Stimulated activated CD8-positive, alpha-beta memory T cell treated with anti-CD3 and anti-CD28 coated beads, Interleukin-7, amount 100 ng/mL, for 24 hours (primary cell): ENCODE results near the gene KRTAP12-3.
"Not testable (repeated sequence)": the region's sequence is repeated elsewhere in the genome, so short reads cannot be mapped to it uniquely, and the experiment has no call there.

Source experiments
- DNase-seq: peaks from one replicate; pipeline ENCODE4 v3.0.0-alpha.2; 2020; ENCODE audit warnings: low read depth

Gene KRTAP12-3

GRCh38 chr21:44627181-44627822 lies 30.4 kb upstream of the KRTAP12-3 start:
- DNase-seq = not testable (repeated sequence)

- not testable (repeated sequence) for DNase-seq
Observed at GRCh38 chr21:44627831-44628233, 29.9 kb upstream of the KRTAP12-3 start.

- no peak for DNase-seq
Observed at GRCh38 chr21:44628707-44629391, 28.9 kb upstream of the KRTAP12-3 start.

- DNase-seq = no peak
Observed at GRCh38 chr21:44630440-44630839, 27.3 kb upstream of the KRTAP12-3 start.

- no peak for DNase-seq
Observed at GRCh38 chr21:44632067-44632466, 25.7 kb upstream of the KRTAP12-3 start.

- no peak for DNase-seq
Observed at GRCh38 chr21:44636209-44637017, 21.3 kb upstream of the KRTAP12-3 start.

- DNase-seq = no peak
Observed at GRCh38 chr21:44637018-44637850, 20.5 kb upstream of the KRTAP12-3 start, which contains the start of gene KRTAP10-10. TSS of gene KRTAP10-10 (plus strand) at chr21:44637356. CDS start at chr21:44637418, 62 bp downstream.

- not testable (repeated sequence) for DNase-seq
Observed at GRCh38 chr21:44637851-44638348, 19.8 kb upstream of the KRTAP12-3 start.

- not testable (repeated sequence) for DNase-seq
Observed at GRCh38 chr21:44638506-44639330, 19.0 kb upstream of the KRTAP12-3 start.

GRCh38 chr21:44639331-44639655 lies 18.4 kb upstream of the KRTAP12-3 start:
- no peak for DNase-seq

- DNase-seq = no peak
Observed at GRCh38 chr21:44640761-44641160, 17.0 kb upstream of the KRTAP12-3 start.

GRCh38 chr21:44643741-44644310 lies 13.9 kb upstream of the KRTAP12-3 start:
- no peak for DNase-seq

- no peak for DNase-seq
Observed at GRCh38 chr21:44644878-44645277, 12.9 kb upstream of the KRTAP12-3 start.

GRCh38 chr21:44646366-44647221 lies 11.1 kb upstream of the KRTAP12-3 start, which contains the start of gene KRTAP10-11:
TSS of gene KRTAP10-11 (plus strand) at chr21:44646414. CDS start at chr21:44646459, 45 bp downstream.
- not testable (repeated sequence) for DNase-seq

GRCh38 chr21:44647222-44647552 lies 10.5 kb upstream of the KRTAP12-3 start:
- no peak for DNase-seq

- no peak for DNase-seq
Observed at GRCh38 chr21:44648557-44649311, 9.0 kb upstream of the KRTAP12-3 start.

- DNase-seq = no peak
Observed at GRCh38 chr21:44649521-44650100, 8.1 kb upstream of the KRTAP12-3 start.

GRCh38 chr21:44650265-44650972 lies 7.3 kb upstream of the KRTAP12-3 start:
- no peak for DNase-seq
